HL-60/S4 treated with retinoic acid at 250 ng/mL for 4 days and 3 days (cell line): Measurements from ENCODE around the gene ALDH16A1.
"Not testable (repeated sequence)": the region's sequence is repeated elsewhere in the genome, so short reads cannot be mapped to it uniquely, and the experiment has no call there.

Experiments used
- in situ Hi-C: fragments of 300-500 bp; cut with MboI; formaldehyde crosslinking; loops from 2 replicates; pipeline ENCODE4 v1.7.0; 2022; ENCODE audit warnings: low sequenced_read_pairs

Gene ALDH16A1

GRCh38 chr19:49461130-49461529, 8.1 kb downstream of the ALDH16A1 start:
- in situ Hi-C loops, result not testable (repeated sequence)

- in situ Hi-C loops, result no loop called here
These were observed 8.6 kb downstream of the ALDH16A1 start for GRCh38 chr19:49461656-49462055.

- in situ Hi-C loops, result no loop called here
These were observed 9.5 kb downstream of the ALDH16A1 start for GRCh38 chr19:49462492-49462891.

- in situ Hi-C loops, result no loop called here
These were observed 11.1 kb downstream of the ALDH16A1 start for GRCh38 chr19:49463960-49464740.

- in situ Hi-C loops, result no loop called here
These were observed 12.3 kb downstream of the ALDH16A1 start for GRCh38 chr19:49465371-49465770.

- in situ Hi-C loops, result no loop called here
These were observed 15.2 kb downstream of the ALDH16A1 start for GRCh38 chr19:49468199-49468598.

GRCh38 chr19:49468746-49469447, 15.9 kb downstream of the ALDH16A1 start:
- in situ Hi-C loops, result no loop called here

- in situ Hi-C loops, result no loop called here
These were observed 17.0 kb downstream of the ALDH16A1 start for GRCh38 chr19:49469828-49470614.

GRCh38 chr19:49470615-49470978, 17.6 kb downstream of the ALDH16A1 start:
- in situ Hi-C loops, result no loop called here

- in situ Hi-C loops, result no loop called here
These were observed 19.9 kb downstream of the ALDH16A1 start for GRCh38 chr19:49472936-49473335.

- in situ Hi-C loops, result not testable (repeated sequence)
These were observed 20.5 kb downstream of the ALDH16A1 start for GRCh38 chr19:49473501-49473867.

GRCh38 chr19:49473868-49474541, 21.0 kb downstream of the ALDH16A1 start, which contains the start of gene FLT3LG:
Gene FLT3LG (plus strand): TSS chr19:49474215. CDS start chr19:49474640, 425 bp downstream.
- in situ Hi-C loops, result no loop called here

- in situ Hi-C loops, result no loop called here
These were observed 21.5 kb downstream of the ALDH16A1 start for GRCh38 chr19:49474542-49474924.

- in situ Hi-C loops, result no loop called here
These were observed 22.3 kb downstream of the ALDH16A1 start for GRCh38 chr19:49475191-49475917.

GRCh38 chr19:49475995-49476880, 23.2 kb downstream of the ALDH16A1 start:
- in situ Hi-C loops, result no loop called here

GRCh38 chr19:49479975-49480628, 27.1 kb downstream of the ALDH16A1 start:
- in situ Hi-C loops, result no loop called here

- in situ Hi-C loops, result no loop called here
These were observed 28.1 kb downstream of the ALDH16A1 start for GRCh38 chr19:49481020-49481683.

- in situ Hi-C loops, result no loop called here
These were observed 33.2 kb downstream of the ALDH16A1 start for GRCh38 chr19:49486232-49486631.
